ENCODE data around the gene PAMR1.

Gene PAMR1, protein sequence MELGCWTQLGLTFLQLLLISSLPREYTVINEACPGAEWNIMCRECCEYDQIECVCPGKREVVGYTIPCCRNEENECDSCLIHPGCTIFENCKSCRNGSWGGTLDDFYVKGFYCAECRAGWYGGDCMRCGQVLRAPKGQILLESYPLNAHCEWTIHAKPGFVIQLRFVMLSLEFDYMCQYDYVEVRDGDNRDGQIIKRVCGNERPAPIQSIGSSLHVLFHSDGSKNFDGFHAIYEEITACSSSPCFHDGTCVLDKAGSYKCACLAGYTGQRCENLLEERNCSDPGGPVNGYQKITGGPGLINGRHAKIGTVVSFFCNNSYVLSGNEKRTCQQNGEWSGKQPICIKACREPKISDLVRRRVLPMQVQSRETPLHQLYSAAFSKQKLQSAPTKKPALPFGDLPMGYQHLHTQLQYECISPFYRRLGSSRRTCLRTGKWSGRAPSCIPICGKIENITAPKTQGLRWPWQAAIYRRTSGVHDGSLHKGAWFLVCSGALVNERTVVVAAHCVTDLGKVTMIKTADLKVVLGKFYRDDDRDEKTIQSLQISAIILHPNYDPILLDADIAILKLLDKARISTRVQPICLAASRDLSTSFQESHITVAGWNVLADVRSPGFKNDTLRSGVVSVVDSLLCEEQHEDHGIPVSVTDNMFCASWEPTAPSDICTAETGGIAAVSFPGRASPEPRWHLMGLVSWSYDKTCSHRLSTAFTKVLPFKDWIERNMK

DNA sequence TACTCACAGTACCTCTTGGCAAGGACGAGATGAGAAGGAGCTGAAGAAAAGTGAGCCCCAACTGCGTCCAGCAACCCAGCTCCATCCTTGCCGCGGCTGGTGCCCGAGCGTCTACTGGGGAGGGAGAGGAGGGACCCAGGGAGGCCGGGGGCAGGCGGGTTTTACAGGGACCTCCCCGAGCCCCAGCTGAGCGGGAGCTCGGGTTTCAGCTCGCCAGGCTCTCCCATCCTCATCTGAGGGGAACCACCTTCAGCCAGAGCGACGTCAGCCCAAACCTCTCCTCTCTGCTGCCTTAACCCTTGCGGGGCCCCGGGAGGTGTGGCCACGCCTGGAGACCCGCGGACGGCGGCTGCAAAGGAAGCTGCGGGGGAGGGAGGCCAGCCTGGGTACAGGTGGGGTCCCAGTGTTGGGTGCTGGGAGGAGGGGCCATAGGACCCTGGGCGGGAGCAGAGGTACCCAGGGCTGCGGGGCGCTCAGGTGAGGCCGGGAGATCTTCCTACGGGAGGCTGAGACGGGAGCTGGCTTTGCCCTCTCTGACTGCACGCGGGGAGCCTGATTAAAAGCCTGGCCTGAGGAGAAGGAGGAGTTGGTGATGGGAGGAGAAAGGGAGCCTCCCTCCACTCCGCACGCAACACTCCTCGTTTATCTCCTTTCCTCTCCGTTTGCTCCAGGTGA lies at the start of gene PAMR1:
PAMR1 (minus strand) TSS at position 116 of the 675 bp plus-strand sequence; CDS start at position 85, 31 bp downstream.
- H3K9me3 ChIP-seq (ENCODE audit: control insufficient read depth, insufficient read depth, low read depth, low read length): no peaks in the 10 kb centered on the region
- peaks cover 25% of the 10 kb centered on the region for H3K4me1 ChIP-seq (ENCODE audit: control insufficient read depth, insufficient read depth, low read length)
- peak within 1 kb of the TSS; percentile 42 for H3K9ac ChIP-seq (ENCODE audit: low read length)
- peaks cover 33% of the 10 kb centered on the region for H3K27me3 ChIP-seq (ENCODE audit: control insufficient read depth, insufficient read depth, low read length)
- H3K27ac ChIP-seq (ENCODE audit: low read depth, low read length): no peak within 1 kb of the TSS
- H3K4me3 ChIP-seq (ENCODE audit: low read depth, low read length): peak within 1 kb of the TSS; percentile 82
- no peaks in the 10 kb centered on the region for H3K36me3 ChIP-seq (ENCODE audit: control insufficient read depth, insufficient read depth, low read length)

DNA sequence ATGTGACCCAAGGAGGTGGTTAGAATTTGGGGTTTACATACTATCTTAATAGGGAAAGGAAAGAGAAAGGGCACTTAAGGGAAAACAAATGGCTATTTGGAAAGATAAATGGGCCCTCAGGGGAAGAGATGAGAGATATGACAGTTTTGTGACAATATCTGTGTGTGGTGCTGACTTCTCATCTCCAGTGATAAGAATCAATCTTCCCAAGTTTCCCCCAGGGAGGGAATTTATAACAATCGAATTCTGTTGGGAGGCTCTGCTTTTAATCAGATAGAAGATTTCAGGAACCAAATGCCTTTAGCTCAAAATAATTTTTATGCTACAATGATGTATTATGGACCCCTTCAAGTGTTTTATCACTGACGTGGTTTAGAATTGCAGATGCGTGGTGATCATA lies 46.3 kb upstream of the PAMR1 start:
- H3K36me3 ChIP-seq (ENCODE audit: control insufficient read depth, insufficient read depth, low read length): no peaks in the 10 kb centered on the region
- peaks cover 13% of the 10 kb centered on the region for H3K9me3 ChIP-seq (ENCODE audit: control insufficient read depth, insufficient read depth, low read depth, low read length)

DNA sequence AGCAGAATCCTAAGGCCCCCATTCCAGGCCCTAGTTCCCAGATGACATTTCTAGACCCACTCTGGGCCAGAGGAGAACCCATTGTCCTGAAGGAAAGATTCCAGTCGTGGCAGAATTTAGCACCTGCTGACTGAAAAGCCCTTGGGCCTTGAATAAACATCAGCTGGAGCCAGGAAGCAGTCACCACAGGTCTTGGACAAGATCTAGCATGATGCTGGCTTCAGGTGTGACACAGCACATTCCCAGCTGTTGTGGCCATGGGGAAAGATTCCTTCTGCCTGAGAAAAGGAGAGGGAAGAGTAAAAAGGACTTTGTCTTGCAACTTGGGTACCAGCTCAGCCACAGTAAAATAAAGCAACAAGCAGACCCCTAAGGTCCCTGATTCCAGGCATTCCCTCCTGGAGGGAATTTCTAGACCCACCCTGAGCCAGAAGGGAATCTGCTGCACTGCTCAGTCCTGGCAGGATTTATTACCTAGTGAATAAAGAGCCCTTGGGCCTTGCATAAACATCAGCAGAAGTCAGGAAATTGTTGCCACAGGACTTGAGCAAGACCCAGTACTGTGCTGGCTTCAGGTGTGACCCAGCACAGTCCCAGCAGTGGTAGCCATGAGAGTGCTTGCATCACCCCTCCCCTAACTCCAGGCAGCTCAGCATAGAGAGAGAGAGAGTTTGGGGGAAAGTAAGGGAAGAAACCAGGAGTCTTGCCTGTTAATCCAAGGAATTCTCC lies 42.5 kb upstream of the PAMR1 start:
- Histone ChIP-seq H3K9ac (ENCODE audit: low read length) (no peak overlapping the region), H3K9me3 (ENCODE audit: control insufficient read depth, insufficient read depth, low read depth, low read length) (peaks cover 10% of the 10 kb centered on the region), H3K4me1 (ENCODE audit: control insufficient read depth, insufficient read depth, low read length) (no peaks in the 10 kb centered on the region; the same call in 1 of the 2 replicates), H3K27me3 (ENCODE audit: control insufficient read depth, insufficient read depth, low read length) (no peaks in the 10 kb centered on the region), H3K36me3 (ENCODE audit: control insufficient read depth, insufficient read depth, low read length) (no peaks in the 10 kb centered on the region), H3K4me3 (ENCODE audit: low read depth, low read length) (no peak overlapping the region), H3K27ac (ENCODE audit: low read depth, low read length) (no peak overlapping the region)

More for the DNA sequence above, 46.3 kb upstream of the PAMR1 start:
- Histone ChIP-seq H3K27ac (ENCODE audit: low read depth, low read length) (no peak overlapping the region), H3K4me1 (ENCODE audit: control insufficient read depth, insufficient read depth, low read length) (no peaks in the 10 kb centered on the region; the same call in 1 of the 2 replicates), H3K27me3 (ENCODE audit: control insufficient read depth, insufficient read depth, low read length) (no peaks in the 10 kb centered on the region), H3K4me3 (ENCODE audit: low read depth, low read length) (no peak overlapping the region), H3K9ac (ENCODE audit: low read length) (no peak overlapping the region)

DNA sequence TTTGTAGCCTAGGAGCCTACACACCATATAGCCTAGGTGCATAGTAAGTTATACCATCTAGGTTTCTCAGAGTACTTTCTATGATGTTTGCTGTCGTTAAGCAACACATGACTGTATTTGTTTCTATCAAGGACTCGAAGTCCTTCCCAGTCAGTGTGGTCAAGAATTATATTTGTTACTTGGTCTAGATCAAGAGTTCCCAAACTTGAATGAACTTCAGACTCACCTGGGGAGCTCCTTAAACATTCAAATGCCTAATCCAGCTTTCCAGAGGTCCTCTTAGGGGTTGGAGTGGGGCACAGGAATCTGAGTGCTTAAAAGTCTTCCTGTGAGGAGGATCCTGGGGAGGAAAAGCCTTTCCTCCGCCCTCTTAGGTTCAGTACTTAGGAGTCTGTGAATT lies 41.5 kb upstream of the PAMR1 start:
- no peaks in the 10 kb centered on the region; the same call in 1 of the 2 replicates for H3K4me1 ChIP-seq (ENCODE audit: control insufficient read depth, insufficient read depth, low read length)
- no peak overlapping the region for H3K27ac ChIP-seq (ENCODE audit: low read depth, low read length)
- H3K4me3 ChIP-seq (ENCODE audit: low read depth, low read length): no peak overlapping the region
- no peaks in the 10 kb centered on the region for H3K36me3 ChIP-seq (ENCODE audit: control insufficient read depth, insufficient read depth, low read length)
- H3K9me3 ChIP-seq (ENCODE audit: control insufficient read depth, insufficient read depth, low read depth, low read length): peaks cover 10% of the 10 kb centered on the region
- no peaks in the 10 kb centered on the region for H3K27me3 ChIP-seq (ENCODE audit: control insufficient read depth, insufficient read depth, low read length)
- H3K9ac ChIP-seq (ENCODE audit: low read length): no peak overlapping the region

DNA sequence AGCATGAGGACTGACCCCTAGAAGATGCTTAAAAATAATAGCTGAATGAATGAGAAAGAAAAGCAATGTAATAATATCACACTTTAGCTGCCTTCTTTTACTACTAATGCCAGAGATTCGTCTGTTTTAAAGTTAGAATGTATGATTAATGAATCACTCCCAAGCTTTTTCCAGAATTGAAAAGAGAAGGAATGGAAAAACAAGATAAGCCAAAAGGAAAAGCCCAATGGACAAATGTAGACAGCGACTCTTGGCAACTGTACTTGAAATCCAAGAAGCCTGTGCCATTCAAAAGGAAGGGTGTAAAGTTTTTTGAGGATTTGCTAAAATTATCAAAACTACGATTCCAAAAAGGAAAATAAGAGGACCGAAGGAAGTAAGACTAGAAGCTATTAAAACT lies 40.8 kb upstream of the PAMR1 start:
- Histone ChIP-seq H3K27me3 (ENCODE audit: control insufficient read depth, insufficient read depth, low read length) (no peaks in the 10 kb centered on the region), H3K4me3 (ENCODE audit: low read depth, low read length) (no peak overlapping the region), H3K9me3 (ENCODE audit: control insufficient read depth, insufficient read depth, low read depth, low read length) (peaks cover 10% of the 10 kb centered on the region), H3K9ac (ENCODE audit: low read length) (no peak overlapping the region), H3K4me1 (ENCODE audit: control insufficient read depth, insufficient read depth, low read length) (no peaks in the 10 kb centered on the region; the same call in 1 of the 2 replicates), H3K36me3 (ENCODE audit: control insufficient read depth, insufficient read depth, low read length) (no peaks in the 10 kb centered on the region), H3K27ac (ENCODE audit: low read depth, low read length) (no peak overlapping the region)

DNA sequence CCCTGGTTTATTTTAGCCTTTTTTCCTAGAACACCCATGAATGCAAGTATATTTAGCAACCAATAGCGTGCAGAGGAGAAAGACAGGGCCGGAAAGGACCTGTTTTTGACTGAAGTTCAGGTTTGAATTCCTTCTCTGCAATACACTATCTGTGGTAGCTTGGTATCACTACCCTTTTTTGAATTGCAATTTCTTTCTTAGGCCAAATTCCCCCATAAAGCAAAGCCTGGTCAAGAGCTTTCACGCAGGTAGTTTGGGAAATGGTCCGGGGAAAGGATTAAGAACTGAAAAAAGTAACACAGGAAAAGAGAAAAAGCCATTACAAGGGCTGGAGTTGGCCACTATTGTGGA lies 38.8 kb upstream of the PAMR1 start:
- Histone ChIP-seq H3K4me3 (ENCODE audit: low read depth, low read length) (no peak overlapping the region), H3K27ac (ENCODE audit: low read depth, low read length) (no peak overlapping the region)

DNA sequence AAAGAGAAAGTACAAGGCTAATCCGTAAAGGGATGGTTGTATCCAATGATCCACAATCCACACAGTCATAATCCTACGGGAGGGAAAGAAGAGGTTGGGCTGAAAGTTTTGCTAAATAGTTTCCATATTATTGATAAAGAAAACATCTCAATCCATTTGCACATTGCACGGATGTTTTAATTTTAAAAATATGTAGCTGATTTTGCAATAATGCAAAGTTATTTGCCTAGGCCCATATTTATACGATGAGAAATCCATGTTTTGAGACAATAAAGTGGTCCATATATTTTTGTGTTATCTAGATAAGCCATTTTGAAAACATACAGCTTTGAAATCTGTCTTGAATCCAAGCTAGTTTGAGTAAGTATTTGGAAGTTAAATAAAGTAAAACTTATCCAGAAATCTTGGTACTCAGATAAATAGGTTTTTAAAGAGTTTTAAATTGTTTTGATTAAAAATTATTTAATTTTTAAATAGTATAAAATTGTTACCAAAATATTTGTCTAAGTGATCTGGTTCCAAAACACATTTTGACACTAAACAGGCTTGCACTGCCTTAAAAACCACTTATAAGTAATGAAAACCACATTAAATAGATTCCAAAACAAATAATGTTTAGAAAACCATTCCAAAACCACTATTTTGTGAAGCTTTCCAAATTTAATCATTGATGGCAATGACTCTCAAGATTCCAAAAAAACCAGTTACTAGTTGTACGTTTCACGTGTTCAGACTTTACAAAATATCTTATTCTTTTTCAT lies 38.2 kb upstream of the PAMR1 start:
- H3K36me3 ChIP-seq (ENCODE audit: control insufficient read depth, insufficient read depth, low read length): no peaks in the 10 kb centered on the region
- no peak overlapping the region for H3K4me3 ChIP-seq (ENCODE audit: low read depth, low read length)
- no peak overlapping the region for H3K9ac ChIP-seq (ENCODE audit: low read length)
- no peaks in the 10 kb centered on the region; the same call in 1 of the 2 replicates for H3K4me1 ChIP-seq (ENCODE audit: control insufficient read depth, insufficient read depth, low read length)
- H3K27ac ChIP-seq (ENCODE audit: low read depth, low read length): no peak overlapping the region
- no peaks in the 10 kb centered on the region for H3K27me3 ChIP-seq (ENCODE audit: control insufficient read depth, insufficient read depth, low read length)
- H3K9me3 ChIP-seq (ENCODE audit: control insufficient read depth, insufficient read depth, low read depth, low read length): peaks cover 2% of the 10 kb centered on the region; the same call in 1 of the 2 replicates

More for the DNA sequence above, 38.8 kb upstream of the PAMR1 start:
- H3K36me3 ChIP-seq (ENCODE audit: control insufficient read depth, insufficient read depth, low read length): no peaks in the 10 kb centered on the region
- peaks cover 5% of the 10 kb centered on the region for H3K9me3 ChIP-seq (ENCODE audit: control insufficient read depth, insufficient read depth, low read depth, low read length)
- H3K9ac ChIP-seq (ENCODE audit: low read length): no peak overlapping the region
- H3K4me1 ChIP-seq (ENCODE audit: control insufficient read depth, insufficient read depth, low read length): no peaks in the 10 kb centered on the region; the same call in 1 of the 2 replicates
- H3K27me3 ChIP-seq (ENCODE audit: control insufficient read depth, insufficient read depth, low read length): no peaks in the 10 kb centered on the region

DNA sequence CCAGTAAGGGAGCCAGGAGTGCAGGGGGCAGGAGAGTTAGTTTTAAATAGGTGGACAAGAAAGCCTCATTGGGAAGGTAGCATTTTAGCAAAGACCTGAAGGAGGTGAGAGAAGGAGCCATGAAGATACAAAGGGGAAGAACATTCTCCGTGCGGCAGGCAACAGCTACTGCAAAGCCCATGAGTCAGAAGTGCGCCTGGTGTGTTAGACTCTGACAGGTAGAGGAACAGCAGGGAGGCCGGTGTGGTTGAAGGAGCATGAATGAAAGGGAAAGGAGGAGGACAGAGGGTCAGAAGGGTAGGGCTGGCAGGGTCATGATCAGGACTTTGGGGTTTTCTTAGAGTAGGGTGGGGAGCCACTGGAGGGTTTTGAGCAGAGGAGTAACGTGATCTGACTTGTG lies 34.5 kb upstream of the PAMR1 start:
- Histone ChIP-seq H3K27me3 (ENCODE audit: control insufficient read depth, insufficient read depth, low read length) (no peaks in the 10 kb centered on the region), H3K27ac (ENCODE audit: low read depth, low read length) (no peak overlapping the region), H3K4me1 (ENCODE audit: control insufficient read depth, insufficient read depth, low read length) (no peaks in the 10 kb centered on the region), H3K36me3 (ENCODE audit: control insufficient read depth, insufficient read depth, low read length) (no peaks in the 10 kb centered on the region), H3K9ac (ENCODE audit: low read length) (no peak overlapping the region), H3K9me3 (ENCODE audit: control insufficient read depth, insufficient read depth, low read depth, low read length) (no peaks in the 10 kb centered on the region), H3K4me3 (ENCODE audit: low read depth, low read length) (no peak overlapping the region)

DNA sequence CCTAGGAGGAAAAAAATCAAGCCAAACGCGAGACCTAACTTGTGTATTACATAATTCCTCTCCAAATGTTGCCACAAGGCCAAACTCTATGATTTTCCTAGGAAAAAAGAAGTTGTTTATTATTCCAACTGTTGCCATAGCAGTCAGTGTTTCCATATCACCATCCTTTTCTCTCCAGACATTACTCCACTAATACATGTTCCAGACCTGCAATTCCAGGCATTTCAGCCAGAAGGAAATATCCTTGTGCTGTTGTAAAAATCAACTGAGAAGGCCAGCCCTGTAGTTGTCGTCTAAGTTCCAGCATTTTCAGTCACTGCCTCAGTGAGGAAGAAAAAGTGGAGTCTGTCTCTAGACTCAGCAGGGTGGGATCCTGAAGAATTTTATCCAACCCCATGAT lies 33.1 kb upstream of the PAMR1 start:
- Histone ChIP-seq H3K4me1 (ENCODE audit: control insufficient read depth, insufficient read depth, low read length) (0 out of 2 replicates have a peak, but pooled peaks cover 8% of the 10 kb centered on the region), H3K9me3 (ENCODE audit: control insufficient read depth, insufficient read depth, low read depth, low read length) (no peaks in the 10 kb centered on the region), H3K27ac (ENCODE audit: low read depth, low read length) (no peak overlapping the region), H3K4me3 (ENCODE audit: low read depth, low read length) (no peak overlapping the region), H3K36me3 (ENCODE audit: control insufficient read depth, insufficient read depth, low read length) (no peaks in the 10 kb centered on the region), H3K27me3 (ENCODE audit: control insufficient read depth, insufficient read depth, low read length) (no peaks in the 10 kb centered on the region), H3K9ac (ENCODE audit: low read length) (no peak overlapping the region)

DNA sequence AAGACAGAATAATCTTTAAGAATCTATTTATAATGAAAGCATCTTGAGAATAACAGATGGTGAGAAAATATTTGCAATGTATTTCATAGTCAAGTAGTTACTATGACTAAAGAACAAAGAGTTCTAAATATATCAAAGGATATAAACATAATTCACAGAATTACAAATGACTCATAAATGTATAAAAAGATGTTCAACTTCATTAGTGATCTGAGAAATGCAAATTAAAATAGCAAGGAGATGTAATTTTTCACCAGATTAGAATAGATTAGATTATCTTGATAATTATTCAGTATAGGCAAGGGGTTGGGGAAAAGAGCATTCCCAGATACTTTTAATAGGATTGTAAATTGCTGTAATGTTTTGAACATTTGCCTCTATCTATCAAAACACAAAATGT lies 30.1 kb upstream of the PAMR1 start:
- H3K27me3 ChIP-seq (ENCODE audit: control insufficient read depth, insufficient read depth, low read length): no peaks in the 10 kb centered on the region
- no peak overlapping the region for H3K9ac ChIP-seq (ENCODE audit: low read length)
- no peak overlapping the region for H3K4me3 ChIP-seq (ENCODE audit: low read depth, low read length)
- 0 out of 2 replicates have a peak, but pooled peaks cover 8% of the 10 kb centered on the region for H3K4me1 ChIP-seq (ENCODE audit: control insufficient read depth, insufficient read depth, low read length)
- H3K9me3 ChIP-seq (ENCODE audit: control insufficient read depth, insufficient read depth, low read depth, low read length): no peaks in the 10 kb centered on the region
- H3K36me3 ChIP-seq (ENCODE audit: control insufficient read depth, insufficient read depth, low read length): no peaks in the 10 kb centered on the region
- H3K27ac ChIP-seq (ENCODE audit: low read depth, low read length): no peak overlapping the region

Measured in HUES6 (cell line).